ENCODE results near the gene COG3. TPM values are rescaled to one million over a fixed set of nuclear protein-coding genes. Genes with fewer than 3 reads are reported as not detected.

The COG3 gene
- total and polyA plus RNA-seq, 2 of the 13 experiments (the other 11 are each of a cell fraction or from before 2014, with no cell fraction given), result 37.8 to 47.5 TPM

GRCh38 chr13:45496942-45497341, 32.2 kb downstream of the COG3 start:
- ATAC-seq (no peak), DNase-seq (ENCODE audit: low spot score) (no peak), FAIRE-seq (no peak)
- in situ Hi-C loops (cut with HindIII; ENCODE audit: extremely low pct_ligation_motif_present, low pct_unique_long_range_greater_than_20kb), result no loop called here
- no peak overlapping the region for H3K9ac ChIP-seq (ENCODE audit: insufficient read depth, low read depth, low read length)
- ChIA-PET CTCF (ENCODE audit: low intra/inter-chr PET ratio, low total read pairs) (no interaction called here), POLR2A (no interaction called here)
- H3K79me2 ChIP-seq (ENCODE audit: insufficient read depth, low read length), result no peaks in the 10 kb centered on the region
- WGBS (ENCODE audit: low lambda C conversion rate), result 85% methylated on average over 7 of the region's 7 CpGs
- TF ChIP-seq ZNF326 (CRISPR knock-in tag; IDR thresholded peaks at IDR 0.05; ENCODE audit: borderline replicate concordance), result no peak
- no peak for TF ChIP-seq SP140L (CRISPR knock-in tag; IDR thresholded peaks at IDR 0.05; ENCODE audit: borderline replicate concordance)
- TF ChIP-seq MEIS2 (CRISPR knock-in tag; IDR thresholded peaks at IDR 0.05), result no peak
- no peak for TF ChIP-seq ATAD3A (CRISPR knock-in tag; IDR thresholded peaks at IDR 0.05)
- no peak for TF ChIP-seq MAX (IDR thresholded peaks at IDR 0.05)
- H3K4me1 ChIP-seq (ENCODE audit: insufficient read depth, low read length), result peaks cover 14% of the 10 kb centered on the region
- H2AFZ ChIP-seq (ENCODE audit: low read length), result no peak overlapping the region
- H3K27me3 ChIP-seq (ENCODE audit: control insufficient read depth in 1 of 2, insufficient read depth in 2 of 2, low read length in 2 of 2), result no peaks in the 10 kb centered on the region
- peaks cover 8 to 66% of the 10 kb centered on the region in 2 experiments; a peak in 3 of 5 replicates for H3K36me3 ChIP-seq (replicated peaks in 1 of 2; ENCODE audit: control insufficient read depth in 1 of 2, insufficient read depth in 2 of 2, low read length in 2 of 2)
- H3K9me3 ChIP-seq (ENCODE audit: low read length), result no peaks in the 10 kb centered on the region
- no peak overlapping the region for H3K27ac ChIP-seq (ENCODE audit: extremely low read length, insufficient read depth, low read length)
- H4K20me1 ChIP-seq (ENCODE audit: insufficient read depth, low read length), result peaks cover 4% of the 10 kb centered on the region; the same call in 1 of the 2 replicates
- intact Hi-C loops (cut with micrococcal nuclease; ENCODE audit: unreplicated experiment), result loop anchor here (5.0 kb wide), 1 partner anchor 445 kb away; no protein-coding TSS in a partner anchor
- BruUV-seq (replicated peaks), result no TSS peak
- no peak overlapping the region for H3K4me3 ChIP-seq (replicated peaks in 1 of 3; ENCODE audit: insufficient read depth in 1 of 3, low read depth in 2 of 3, low read length in 3 of 3)
- no peak overlapping the region for H3K4me2 ChIP-seq (ENCODE audit: low read depth, low read length)

- DNase-seq (ENCODE audit: low spot score) (peak; percentile 50), ATAC-seq (peak; percentile 52; the same call in 2 of the 3 replicates), FAIRE-seq (no peak)
- Histone ChIP-seq H3K27ac (ENCODE audit: extremely low read length, insufficient read depth, low read length) (no peak overlapping the region), H4K20me1 (ENCODE audit: insufficient read depth, low read length) (peaks cover 4% of the 10 kb centered on the region; the same call in 1 of the 2 replicates), H3K9ac (ENCODE audit: insufficient read depth, low read depth, low read length) (no peak overlapping the region), H3K79me2 (ENCODE audit: insufficient read depth, low read length) (peaks cover 3% of the 10 kb centered on the region), H3K4me1 (ENCODE audit: insufficient read depth, low read length) (peaks cover 14% of the 10 kb centered on the region), H2AFZ (ENCODE audit: low read length) (no peak overlapping the region), H3K4me2 (ENCODE audit: low read depth, low read length) (no peak overlapping the region), H3K4me3 (replicated peaks in 1 of 3; ENCODE audit: insufficient read depth in 1 of 3, low read depth in 2 of 3, low read length in 3 of 3) (no peak overlapping the region), H3K36me3 (replicated peaks in 1 of 2; ENCODE audit: control insufficient read depth in 1 of 2, insufficient read depth in 2 of 2, low read length in 2 of 2) (peaks cover 17 to 65% of the 10 kb centered on the region in 2 experiments), H3K27me3 (ENCODE audit: control insufficient read depth in 1 of 2, insufficient read depth in 2 of 2, low read length in 2 of 2) (no peaks in the 10 kb centered on the region), H3K9me3 (ENCODE audit: low read length) (no peaks in the 10 kb centered on the region)
- POLR2A ChIA-PET, result no interaction called here
- in situ Hi-C loops (cut with HindIII; ENCODE audit: extremely low pct_ligation_motif_present, low pct_unique_long_range_greater_than_20kb) (loop anchor here (25.0 kb wide), 1 partner anchor 463 kb away; no protein-coding TSS in a partner anchor), intact Hi-C loops (cut with micrococcal nuclease; ENCODE audit: unreplicated experiment) (no loop called here)
- 77% methylated on average over 4 of the region's 4 CpGs for WGBS (ENCODE audit: low lambda C conversion rate)
- CTCF ChIA-PET (ENCODE audit: low intra/inter-chr PET ratio, low total read pairs), result no interaction called here
- no TSS peak for BruUV-seq (replicated peaks)
- TF ChIP-seq KMT2A (CRISPR knock-in tag; IDR thresholded peaks at IDR 0.05) (no peak), ZNF646 (CRISPR knock-in tag; IDR thresholded peaks at IDR 0.05) (no peak), SRSF9 (IDR thresholded peaks at IDR 0.05; ENCODE audit: borderline replicate concordance, insufficient read depth, low read depth, low read length, poor library complexity, severe bottlenecking) (no peak), E2F1 (CRISPR knock-in tag; IDR thresholded peaks at IDR 0.05) (no peak), SP2 (CRISPR knock-in tag; IDR thresholded peaks at IDR 0.05) (no peak)
These were observed 35.9 kb downstream of the COG3 start for GRCh38 chr13:45500492-45501174.
